ENCODE results near the gene SULT4A1. TPM values are rescaled to one million over a fixed set of nuclear protein-coding genes. Genes with fewer than 3 reads are reported as not detected.

The SULT4A1 gene
- total RNA-seq, 2 donors from 2014 or later, result 0.26 TPM; not detected in 1

DNA sequence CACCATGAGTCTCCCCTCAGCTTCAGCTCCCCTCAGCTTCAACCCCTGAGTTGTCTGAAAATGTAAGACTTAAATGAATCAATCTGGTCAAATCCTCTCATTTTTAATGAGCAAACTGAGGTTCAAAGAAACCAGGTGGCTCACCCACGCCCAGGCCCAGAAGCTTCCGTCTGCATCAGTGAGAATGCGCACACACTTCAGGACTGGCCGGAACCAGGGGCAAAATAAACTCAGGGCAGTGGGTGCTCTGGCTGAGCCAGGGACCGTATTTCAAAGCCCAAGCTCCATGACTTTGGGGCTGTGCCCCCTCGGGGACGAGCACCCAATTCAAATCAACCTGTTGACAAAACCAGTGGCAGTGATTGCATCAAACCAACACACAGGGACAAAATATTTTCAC, 3.1 kb downstream of the SULT4A1 start:
- Histone ChIP-seq H3K4me3 (no peak overlapping the region), H3K9me3 (no peaks in the 10 kb centered on the region), H3K27ac (no peak overlapping the region), H3K4me1 (no peaks in the 10 kb centered on the region), H3K36me3 (replicated peaks in 1 of 2; ENCODE audit: insufficient read depth in 1 of 2, low read depth in 2 of 2) (no peaks in the 10 kb centered on the region), H3K27me3 (peaks cover 0 to 21% of the 10 kb centered on the region in 2 donors)
- 63 to 67% methylated on average over 7 of the region's 7 CpGs for WGBS, 2 donors
- TF ChIP-seq, protein P1, sequence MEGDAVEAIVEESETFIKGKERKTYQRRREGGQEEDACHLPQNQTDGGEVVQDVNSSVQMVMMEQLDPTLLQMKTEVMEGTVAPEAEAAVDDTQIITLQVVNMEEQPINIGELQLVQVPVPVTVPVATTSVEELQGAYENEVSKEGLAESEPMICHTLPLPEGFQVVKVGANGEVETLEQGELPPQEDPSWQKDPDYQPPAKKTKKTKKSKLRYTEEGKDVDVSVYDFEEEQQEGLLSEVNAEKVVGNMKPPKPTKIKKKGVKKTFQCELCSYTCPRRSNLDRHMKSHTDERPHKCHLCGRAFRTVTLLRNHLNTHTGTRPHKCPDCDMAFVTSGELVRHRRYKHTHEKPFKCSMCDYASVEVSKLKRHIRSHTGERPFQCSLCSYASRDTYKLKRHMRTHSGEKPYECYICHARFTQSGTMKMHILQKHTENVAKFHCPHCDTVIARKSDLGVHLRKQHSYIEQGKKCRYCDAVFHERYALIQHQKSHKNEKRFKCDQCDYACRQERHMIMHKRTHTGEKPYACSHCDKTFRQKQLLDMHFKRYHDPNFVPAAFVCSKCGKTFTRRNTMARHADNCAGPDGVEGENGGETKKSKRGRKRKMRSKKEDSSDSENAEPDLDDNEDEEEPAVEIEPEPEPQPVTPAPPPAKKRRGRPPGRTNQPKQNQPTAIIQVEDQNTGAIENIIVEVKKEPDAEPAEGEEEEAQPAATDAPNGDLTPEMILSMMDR (IDR thresholded peaks at IDR 0.05), result no peak
- no peak for TF ChIP-seq POLR2A (IDR thresholded peaks at IDR 0.05)
- ATAC-seq, result no peak
- intact Hi-C loops (cut with DNase I), result no loop called here
- no peak for DNase-seq

GRCh38 chr22:43858156-43858895, 4.0 kb downstream of the SULT4A1 start:
- no peak for ATAC-seq
- 49 to 55% methylated on average over 11 of the region's 11 CpGs for WGBS, 2 donors
- intact Hi-C loops (cut with DNase I), result no loop called here
- Histone ChIP-seq H3K4me3 (no peak overlapping the region), H3K4me1 (no peaks in the 10 kb centered on the region), H3K27ac (no peak overlapping the region), H3K36me3 (replicated peaks in 1 of 2; ENCODE audit: insufficient read depth in 1 of 2, low read depth in 2 of 2) (no peaks in the 10 kb centered on the region), H3K9me3 (no peaks in the 10 kb centered on the region), H3K27me3 (peaks cover 0 to 12% of the 10 kb centered on the region in 2 donors)
- no peak for TF ChIP-seq POLR2A (IDR thresholded peaks at IDR 0.05)
- TF ChIP-seq, protein P1 (IDR thresholded peaks at IDR 0.05), result no peak
- DNase-seq, result no peak

DNA sequence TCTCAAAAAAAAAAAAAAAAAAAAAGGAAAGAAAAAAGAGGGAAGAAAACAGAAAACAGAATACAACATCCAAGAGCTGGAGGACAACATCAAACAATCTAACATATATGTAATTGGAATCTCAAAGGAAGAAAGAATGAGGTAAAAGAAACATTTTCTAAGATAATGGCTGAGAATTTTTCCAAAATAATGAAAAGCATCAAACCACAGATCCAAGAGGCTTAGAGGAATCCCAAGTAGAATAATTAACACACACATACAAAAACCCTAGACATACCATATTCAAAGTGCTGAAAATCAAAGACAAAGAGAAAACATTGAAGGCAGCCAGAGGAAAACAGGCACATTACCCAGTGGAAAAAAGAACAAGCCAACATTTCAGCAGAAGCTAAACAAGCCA, 4.9 kb downstream of the SULT4A1 start:
- Histone ChIP-seq H3K36me3 (replicated peaks in 1 of 2; ENCODE audit: insufficient read depth in 1 of 2, low read depth in 2 of 2) (no peaks in the 10 kb centered on the region), H3K4me3 (no peak overlapping the region), H3K27me3 (peaks cover 0 to 6% of the 10 kb centered on the region in 2 donors), H3K27ac (no peak overlapping the region), H3K4me1 (no peaks in the 10 kb centered on the region), H3K9me3 (no peaks in the 10 kb centered on the region)
- ATAC-seq, result no peak
- intact Hi-C loops (cut with DNase I), result no loop called here
- TF ChIP-seq, protein P1 (IDR thresholded peaks at IDR 0.05), result no peak
- no peak for TF ChIP-seq POLR2A (IDR thresholded peaks at IDR 0.05)
- no peak for DNase-seq

DNA sequence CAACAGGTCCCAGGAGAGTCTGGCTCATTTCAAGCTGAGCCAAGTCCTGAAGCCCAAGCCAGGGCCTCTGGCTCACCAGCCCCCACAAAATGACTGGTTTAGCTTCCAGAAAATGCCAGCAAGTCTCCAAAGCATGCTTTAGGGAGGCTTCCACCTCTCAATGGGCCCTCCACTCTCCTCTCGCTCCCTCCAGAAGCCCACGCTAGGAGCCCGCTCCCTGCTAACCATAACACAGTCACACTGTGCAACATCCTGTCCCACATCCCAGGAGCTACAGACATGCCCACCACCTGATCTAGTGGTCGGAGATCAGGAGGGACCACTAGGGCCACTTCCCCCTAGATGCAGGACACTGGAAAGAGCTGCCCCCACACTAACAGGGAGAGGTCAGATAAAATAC, 6.9 kb downstream of the SULT4A1 start:
- H3K4me1 ChIP-seq, result no peaks in the 10 kb centered on the region
- no peaks in the 10 kb centered on the region for H3K9me3 ChIP-seq
- H3K4me3 ChIP-seq, result no peak overlapping the region
- 69 to 89% methylated on average over 4 of the region's 4 CpGs for WGBS, 2 donors
- no peak for ATAC-seq
- H3K27ac ChIP-seq, result no peak overlapping the region
- intact Hi-C loops (cut with DNase I), result no loop called here
- TF ChIP-seq, protein P1 (IDR thresholded peaks at IDR 0.05), result no peak
- no peak for TF ChIP-seq POLR2A (IDR thresholded peaks at IDR 0.05)
- H3K27me3 ChIP-seq, result no peaks in the 10 kb centered on the region
- DNase-seq, result no peak
- no peaks in the 10 kb centered on the region for H3K36me3 ChIP-seq (replicated peaks in 1 of 2; ENCODE audit: insufficient read depth in 1 of 2, low read depth in 2 of 2)

GRCh38 chr22:43854786-43855271, 7.5 kb downstream of the SULT4A1 start:
- H3K27ac ChIP-seq, result no peak overlapping the region
- ATAC-seq (no peak), DNase-seq (no peak)
- H3K9me3 ChIP-seq, result no peaks in the 10 kb centered on the region
- TF ChIP-seq, protein P1 (IDR thresholded peaks at IDR 0.05), result no peak
- no peak for TF ChIP-seq POLR2A (IDR thresholded peaks at IDR 0.05)
- WGBS, 2 donors, result 89 to 97% methylated on average over 9 to 12 of the region's 13 CpGs
- no peaks in the 10 kb centered on the region for H3K4me1 ChIP-seq
- intact Hi-C loops (cut with DNase I), result no loop called here
- no peaks in the 10 kb centered on the region for H3K27me3 ChIP-seq
- no peaks in the 10 kb centered on the region for H3K36me3 ChIP-seq (replicated peaks in 1 of 2; ENCODE audit: insufficient read depth in 1 of 2, low read depth in 2 of 2)
- no peak overlapping the region for H3K4me3 ChIP-seq

Data from body of pancreas (tissue), 4 donors.